Measurements from ENCODE around the gene SELENOV. TPM values are rescaled to one million over a fixed set of nuclear protein-coding genes. Genes with fewer than 3 reads are reported as not detected.

The SELENOV gene
- polyA plus RNA-seq, 6 donors from 2014 or later: not detected

DNA sequence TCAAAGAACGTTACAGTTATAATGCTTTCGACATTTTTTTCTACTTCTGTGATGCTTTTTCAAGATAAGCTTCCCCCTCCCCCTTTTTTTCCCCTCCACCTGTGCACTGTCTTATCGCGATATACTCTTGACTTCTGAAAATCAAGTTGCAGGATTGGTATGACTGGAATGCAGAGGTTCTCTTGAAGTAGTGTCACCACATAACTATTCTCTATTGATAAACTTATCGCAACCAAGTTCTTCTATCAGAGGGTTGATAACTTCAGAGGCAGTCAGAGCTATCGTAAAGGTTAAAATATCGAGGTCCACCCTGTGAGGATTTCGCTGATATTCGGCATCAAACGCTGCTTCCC is 24.2 kb downstream of the SELENOV start:
- Mint-ChIP-seq H3K27me3 (no peaks in the 10 kb centered on the region), H3K36me3 (no peaks in the 10 kb centered on the region), H3K9me3 (no peaks in the 10 kb centered on the region), H3K4me1 (peaks cover 35 to 50% (median 38%) of the 10 kb centered on the region in 3 donors), H3K4me3 (peak overlapping the region; percentile 86 to 97 (median 91)), H3K27ac (peak overlapping the region; percentile 63 to 93 (median 78))
- ATAC-seq (ENCODE audit: low read depth in 2 of 2): no peak
- no peak for DNase-seq

DNA sequence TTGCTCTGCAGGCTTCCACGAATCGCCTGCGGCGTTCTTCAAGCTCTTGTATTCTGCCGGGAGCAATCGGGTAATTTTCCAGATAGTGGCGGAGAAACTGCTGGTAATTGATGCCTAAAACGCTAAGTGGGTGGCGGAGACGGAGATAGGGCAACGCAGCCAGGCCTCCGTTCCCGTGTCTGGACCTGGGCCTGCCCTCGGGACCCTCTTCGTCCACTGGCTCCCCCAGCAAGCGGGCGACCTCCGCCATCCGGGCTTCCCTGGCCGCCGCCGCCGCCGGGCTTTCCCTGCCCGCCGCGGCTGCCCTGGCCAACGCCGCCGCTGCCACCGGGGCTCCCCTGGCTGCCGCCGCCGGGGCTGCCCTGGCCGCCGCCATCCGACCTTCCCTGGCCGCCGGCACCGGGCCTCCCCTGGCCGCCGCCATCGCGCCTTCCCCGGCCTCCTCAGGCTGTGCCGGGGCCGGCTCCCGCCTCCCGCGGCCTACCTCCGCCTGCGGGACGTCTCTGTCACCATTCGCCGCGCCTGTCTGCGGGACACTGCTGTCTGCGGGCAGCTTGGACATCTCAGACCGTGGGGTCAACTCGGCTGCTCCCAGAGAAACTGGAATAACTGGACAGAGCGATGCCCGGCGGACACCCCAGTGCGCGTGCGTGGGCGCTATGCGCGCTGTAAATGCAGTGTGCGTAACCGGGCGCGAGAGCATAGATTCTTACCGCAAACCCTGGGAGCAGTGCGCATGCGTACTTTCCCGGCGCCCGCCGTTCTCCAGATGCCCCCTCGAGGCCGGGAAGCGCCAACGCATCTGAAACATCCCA is 24.8 kb downstream of the SELENOV start, which contains the start of gene EID2:
EID2 (minus strand) TSS at position 644 of the 815 bp plus-strand sequence; CDS start at position 562, 82 bp downstream.
- H3K27ac Mint-ChIP-seq: peak within 1 kb of the TSS; percentile 88 to 98 (median 97)
- no peaks in the 10 kb centered on the region for H3K9me3 Mint-ChIP-seq
- no peaks in the 10 kb centered on the region for H3K36me3 Mint-ChIP-seq
- peak; percentile 90 to 91 for ATAC-seq (ENCODE audit: low read depth in 2 of 2)
- peak; percentile 88 for DNase-seq
- peaks cover 35 to 50% (median 38%) of the 10 kb centered on the region in 3 donors for H3K4me1 Mint-ChIP-seq
- H3K4me3 Mint-ChIP-seq: peak within 1 kb of the TSS; percentile 92 to 98 (median 96)
- no peaks in the 10 kb centered on the region for H3K27me3 Mint-ChIP-seq

DNA sequence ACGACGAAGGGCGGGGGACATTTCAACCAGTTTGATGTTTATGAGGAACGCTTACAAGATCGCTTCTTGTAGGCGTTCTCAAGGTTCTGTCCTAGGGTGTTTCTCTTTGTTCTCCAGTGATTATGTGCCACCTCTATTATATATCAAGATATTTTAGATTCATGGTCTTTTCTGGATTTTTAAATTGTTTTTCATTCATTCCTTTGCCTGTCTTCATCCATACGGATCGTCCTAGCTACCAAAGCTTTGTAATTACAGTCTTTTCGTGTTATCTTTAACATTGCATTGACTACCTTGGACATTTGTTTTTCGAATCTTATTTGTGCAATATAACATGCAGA is 25.4 kb downstream of the SELENOV start:
- peak overlapping the region; percentile 92 to 98 (median 96) for H3K4me3 Mint-ChIP-seq
- no peaks in the 10 kb centered on the region for H3K27me3 Mint-ChIP-seq
- peaks cover 35 to 50% (median 38%) of the 10 kb centered on the region in 3 donors for H3K4me1 Mint-ChIP-seq
- DNase-seq: no peak
- no peaks in the 10 kb centered on the region for H3K9me3 Mint-ChIP-seq
- peak overlapping the region; percentile 88 to 98 (median 97) for H3K27ac Mint-ChIP-seq
- ATAC-seq (ENCODE audit: low read depth in 2 of 2): no peak
- no peaks in the 10 kb centered on the region for H3K36me3 Mint-ChIP-seq

DNA sequence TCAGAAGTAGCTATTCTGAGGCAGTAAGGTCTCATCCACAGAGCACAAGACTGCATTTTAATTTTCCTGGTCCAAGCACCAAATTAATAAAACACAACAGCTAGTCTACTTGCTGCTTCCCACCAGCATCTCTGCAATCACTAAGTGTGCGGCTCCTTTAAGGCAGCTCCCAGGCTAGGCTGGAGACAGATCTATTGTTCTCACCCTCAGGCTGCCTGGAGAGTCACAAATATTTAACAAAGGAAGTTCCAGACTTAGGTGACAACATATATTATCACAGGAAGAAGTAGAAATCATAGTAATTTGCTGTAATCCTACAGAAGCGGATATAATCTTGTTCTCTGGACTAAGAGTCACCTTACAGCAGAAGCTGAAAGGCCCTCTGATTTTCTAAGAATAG is 27.3 kb downstream of the SELENOV start:
- DNase-seq (no peak), ATAC-seq (ENCODE audit: low read depth in 2 of 2) (no peak)
- Mint-ChIP-seq H3K4me1 (peaks cover 30 to 45% (median 34%) of the 10 kb centered on the region in 3 donors), H3K36me3 (no peaks in the 10 kb centered on the region), H3K27ac (peak overlapping the region in 5 of 6 donors; percentile 10 to 69 (median 33)), H3K9me3 (no peaks in the 10 kb centered on the region), H3K4me3 (peak overlapping the region in 5 of 8 donors; percentile 0 to 97 (median 5)), H3K27me3 (peaks cover 0 to 13% (median 4%) of the 10 kb centered on the region in 3 donors)

DNA sequence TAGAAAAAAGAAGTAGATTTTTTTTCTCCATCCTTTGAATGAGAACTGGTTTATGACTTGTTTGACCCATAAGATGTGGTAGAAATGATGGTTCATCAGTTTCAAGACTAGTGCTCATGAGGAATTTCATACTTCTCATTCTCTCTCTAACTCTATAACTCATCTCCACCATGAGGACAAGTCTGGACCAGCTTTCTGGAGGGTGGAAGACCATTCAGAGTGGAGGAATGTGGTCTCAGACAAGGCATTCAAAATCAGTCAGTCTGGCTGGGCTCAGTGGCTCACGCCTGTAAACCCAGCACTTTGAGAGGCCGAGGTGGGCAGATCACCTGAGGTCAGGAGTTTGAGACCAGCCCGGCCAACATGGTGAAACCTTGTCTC is 28.5 kb downstream of the SELENOV start:
- Mint-ChIP-seq H3K36me3 (no peaks in the 10 kb centered on the region), H3K27me3 (peaks cover 0 to 16% (median 7%) of the 10 kb centered on the region in 3 donors), H3K9me3 (no peaks in the 10 kb centered on the region), H3K4me1 (peaks cover 17 to 33% (median 30%) of the 10 kb centered on the region in 3 donors), H3K4me3 (no peak overlapping the region), H3K27ac (no peak overlapping the region)
- ATAC-seq (ENCODE audit: low read depth in 2 of 2) (no peak), DNase-seq (no peak)

DNA sequence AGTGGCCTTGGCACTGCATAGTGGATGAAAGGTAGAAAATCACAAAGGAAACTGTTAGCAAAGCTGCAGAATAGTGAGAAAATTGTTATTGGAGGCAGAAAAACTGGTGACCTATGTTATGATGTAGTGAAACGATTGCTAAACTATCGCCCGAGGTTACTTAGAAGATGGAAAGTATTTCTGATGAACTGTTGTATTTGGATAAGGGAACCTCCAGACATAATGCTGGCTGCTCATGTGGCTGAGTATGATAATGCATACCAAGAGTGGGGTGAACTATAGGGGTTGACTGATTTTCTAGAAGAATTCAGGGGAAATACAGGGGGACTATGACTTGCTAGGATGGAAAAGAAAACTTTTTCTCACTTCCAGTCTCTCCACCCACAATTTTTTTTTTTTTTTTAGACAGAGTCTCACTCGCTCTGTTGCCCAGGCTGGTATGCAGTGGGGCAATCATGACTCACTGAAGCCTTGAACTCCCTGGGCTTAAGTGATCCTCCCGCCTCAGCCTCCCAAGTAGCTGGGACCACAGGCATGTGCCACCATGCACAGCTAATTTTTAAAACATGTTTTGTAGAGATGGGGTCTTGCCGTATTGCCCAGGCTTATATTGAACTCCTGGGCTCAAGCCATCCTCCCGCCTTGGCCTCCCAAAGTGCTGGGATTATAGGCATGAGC is 29.4 kb downstream of the SELENOV start:
- no peak for DNase-seq
- no peak for ATAC-seq (ENCODE audit: low read depth in 2 of 2)
- peaks cover 0 to 16% (median 14%) of the 10 kb centered on the region in 3 donors for H3K27me3 Mint-ChIP-seq
- peaks cover 10 to 25% (median 21%) of the 10 kb centered on the region in 3 donors for H3K4me1 Mint-ChIP-seq
- H3K27ac Mint-ChIP-seq: peak overlapping the region in 1 of 6 donors; percentile 18
- no peaks in the 10 kb centered on the region for H3K9me3 Mint-ChIP-seq
- H3K4me3 Mint-ChIP-seq: no peak overlapping the region
- H3K36me3 Mint-ChIP-seq: no peaks in the 10 kb centered on the region

DNA sequence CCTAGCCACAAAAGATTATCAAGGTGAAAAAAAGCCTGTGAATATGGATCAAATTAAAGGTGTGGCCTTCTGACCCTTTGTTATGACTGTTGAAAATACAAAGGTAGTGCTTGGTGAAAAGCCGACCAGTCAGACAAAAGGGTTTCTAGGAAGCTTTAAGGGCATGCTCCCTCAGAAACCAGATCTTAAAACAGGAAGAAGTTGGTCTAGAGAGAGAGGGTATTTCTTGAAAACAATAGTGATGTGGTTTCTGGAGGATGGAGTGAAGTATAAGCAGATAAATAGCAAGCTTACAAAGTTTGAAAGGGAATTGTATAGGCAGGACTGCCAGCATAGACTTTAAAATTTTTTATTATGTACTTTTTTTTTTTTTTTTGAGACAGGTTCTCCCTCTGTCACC is 30.0 kb downstream of the SELENOV start:
- H3K36me3 Mint-ChIP-seq: no peaks in the 10 kb centered on the region
- peak overlapping the region in 1 of 6 donors; percentile 18 for H3K27ac Mint-ChIP-seq
- H3K27me3 Mint-ChIP-seq: peaks cover 0 to 17% (median 16%) of the 10 kb centered on the region in 3 donors
- H3K9me3 Mint-ChIP-seq: no peaks in the 10 kb centered on the region
- DNase-seq (no peak), ATAC-seq (ENCODE audit: low read depth in 2 of 2) (no peak)
- no peak overlapping the region for H3K4me3 Mint-ChIP-seq
- peaks cover 10 to 24% (median 21%) of the 10 kb centered on the region in 3 donors for H3K4me1 Mint-ChIP-seq

DNA sequence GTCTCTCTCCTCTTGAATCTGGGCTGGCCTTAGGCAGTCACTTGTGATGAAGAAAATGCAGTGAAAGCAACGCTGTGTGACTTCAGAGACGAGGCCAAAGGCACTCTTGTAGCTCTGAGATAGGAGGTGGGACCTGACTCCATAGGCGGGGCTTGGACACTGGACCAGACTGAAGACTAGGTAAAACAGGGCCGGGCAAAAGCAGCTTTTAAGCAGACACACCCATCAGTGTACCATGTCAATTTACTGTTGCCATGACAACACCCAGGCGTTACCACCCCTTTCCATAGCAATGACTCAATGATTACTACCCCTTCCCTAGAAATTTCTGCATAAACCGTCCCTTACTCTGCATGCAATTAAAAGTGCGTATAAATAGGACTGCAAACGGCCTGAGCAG is 31.7 kb downstream of the SELENOV start:
- Mint-ChIP-seq H3K27me3 (peaks cover 0 to 17% (median 16%) of the 10 kb centered on the region in 3 donors), H3K36me3 (no peaks in the 10 kb centered on the region), H3K9me3 (no peaks in the 10 kb centered on the region), H3K4me3 (no peak overlapping the region), H3K4me1 (peaks cover 8 to 16% (median 11%) of the 10 kb centered on the region in 3 donors), H3K27ac (no peak overlapping the region)
- DNase-seq: no peak
- ATAC-seq (ENCODE audit: low read depth in 2 of 2): no peak

DNA sequence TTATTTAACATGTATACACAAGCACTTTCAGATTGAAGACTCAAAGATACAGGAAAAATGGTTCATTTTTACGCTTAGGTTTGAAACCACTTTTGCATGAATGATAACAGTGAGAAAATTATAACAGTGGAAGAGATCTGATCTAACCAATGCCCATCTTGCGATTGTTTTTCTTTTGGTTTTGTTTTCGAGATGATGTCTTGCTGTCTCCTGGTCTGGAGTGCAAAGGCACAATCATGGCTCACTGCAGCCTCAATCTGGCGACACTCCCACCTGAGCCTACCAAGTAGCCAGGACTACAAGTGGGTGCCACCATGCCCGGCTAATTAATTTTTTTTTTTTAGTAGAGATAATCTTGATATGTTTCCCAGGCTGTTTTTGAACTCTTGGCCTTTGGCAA is 35.3 kb downstream of the SELENOV start:
- DNase-seq (no peak), ATAC-seq (ENCODE audit: low read depth in 2 of 2) (no peak)
- H3K4me3 Mint-ChIP-seq: no peak overlapping the region
- no peaks in the 10 kb centered on the region for H3K36me3 Mint-ChIP-seq
- peaks cover 0 to 17% (median 16%) of the 10 kb centered on the region in 3 donors for H3K27me3 Mint-ChIP-seq
- peaks cover 11 to 20% (median 15%) of the 10 kb centered on the region in 3 donors for H3K4me1 Mint-ChIP-seq
- H3K9me3 Mint-ChIP-seq: no peaks in the 10 kb centered on the region
- H3K27ac Mint-ChIP-seq: no peak overlapping the region

DNA sequence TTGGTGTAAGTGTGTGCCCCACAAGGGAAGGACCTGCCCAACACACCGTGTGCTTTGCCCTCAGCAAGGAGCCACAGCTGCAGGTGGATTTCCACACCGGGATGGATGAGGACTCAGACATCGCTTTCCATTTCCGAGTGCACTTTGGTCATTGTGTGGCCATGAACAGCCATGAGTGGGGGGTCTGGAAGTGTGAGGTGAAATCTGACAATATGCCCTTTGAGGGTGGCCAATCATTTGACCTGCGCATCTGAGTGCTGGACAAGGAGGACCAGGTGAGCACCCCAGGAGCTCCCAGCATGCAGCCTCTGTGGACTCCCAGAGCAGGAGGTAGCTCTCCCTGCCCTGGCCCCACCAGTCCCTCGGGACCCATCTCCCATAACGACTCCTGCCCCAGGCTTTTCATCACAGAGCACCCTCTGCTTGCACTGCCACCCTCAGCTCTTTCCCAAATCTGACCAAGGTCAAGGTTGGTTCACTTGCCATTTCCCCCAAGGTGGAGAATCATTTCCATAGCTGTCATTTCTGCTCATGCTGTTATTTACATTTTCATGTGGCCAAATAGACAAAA is 38.2 kb downstream of the SELENOV start:
- H3K27ac Mint-ChIP-seq: no peak overlapping the region
- DNase-seq: no peak
- H3K36me3 Mint-ChIP-seq: no peaks in the 10 kb centered on the region
- peaks cover 0 to 11% (median 0%) of the 10 kb centered on the region in 3 donors for H3K27me3 Mint-ChIP-seq
- no peaks in the 10 kb centered on the region for H3K9me3 Mint-ChIP-seq
- no peak for ATAC-seq (ENCODE audit: low read depth in 2 of 2)
- H3K4me1 Mint-ChIP-seq: peaks cover 16 to 32% (median 19%) of the 10 kb centered on the region in 3 donors
- H3K4me3 Mint-ChIP-seq: no peak overlapping the region

DNA sequence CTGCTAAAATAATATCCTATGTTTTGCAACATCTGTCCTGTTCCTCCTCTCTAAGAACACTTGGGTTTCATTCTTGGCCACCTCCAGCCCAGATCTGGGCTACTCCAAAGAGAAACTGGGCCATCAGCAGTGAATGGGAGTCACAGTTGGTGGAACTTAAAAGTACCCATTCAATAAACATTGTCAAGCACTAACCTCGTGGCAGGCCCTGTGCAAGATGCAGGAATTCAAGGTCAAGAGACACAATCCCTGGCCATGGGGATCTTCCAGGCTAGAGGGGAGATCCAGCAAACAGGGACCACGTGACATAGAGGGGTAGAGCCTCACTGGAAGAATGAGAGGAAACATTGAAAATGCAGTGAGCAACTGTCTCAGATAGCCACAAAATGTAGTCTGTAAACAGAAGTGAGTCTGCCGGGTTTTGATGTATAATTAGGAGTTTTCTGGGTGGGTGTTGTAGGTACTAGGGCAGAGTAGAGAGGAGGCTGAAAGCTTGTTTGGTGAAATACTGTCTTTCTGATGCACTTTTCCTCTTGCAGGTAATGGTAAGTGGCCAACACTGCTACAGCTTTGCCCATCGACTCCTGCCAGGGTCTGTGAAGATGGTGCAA is 39.9 kb downstream of the SELENOV start:
- peaks cover 25 to 40% (median 28%) of the 10 kb centered on the region in 3 donors for H3K4me1 Mint-ChIP-seq
- H3K36me3 Mint-ChIP-seq: no peaks in the 10 kb centered on the region
- no peaks in the 10 kb centered on the region for H3K9me3 Mint-ChIP-seq
- H3K27me3 Mint-ChIP-seq: peaks cover 0 to 4% (median 0%) of the 10 kb centered on the region in 3 donors
- peak overlapping the region in 1 of 6 donors; percentile 71 for H3K27ac Mint-ChIP-seq
- ATAC-seq (ENCODE audit: low read depth in 2 of 2) (no peak), DNase-seq (no peak)
- no peak overlapping the region for H3K4me3 Mint-ChIP-seq

DNA sequence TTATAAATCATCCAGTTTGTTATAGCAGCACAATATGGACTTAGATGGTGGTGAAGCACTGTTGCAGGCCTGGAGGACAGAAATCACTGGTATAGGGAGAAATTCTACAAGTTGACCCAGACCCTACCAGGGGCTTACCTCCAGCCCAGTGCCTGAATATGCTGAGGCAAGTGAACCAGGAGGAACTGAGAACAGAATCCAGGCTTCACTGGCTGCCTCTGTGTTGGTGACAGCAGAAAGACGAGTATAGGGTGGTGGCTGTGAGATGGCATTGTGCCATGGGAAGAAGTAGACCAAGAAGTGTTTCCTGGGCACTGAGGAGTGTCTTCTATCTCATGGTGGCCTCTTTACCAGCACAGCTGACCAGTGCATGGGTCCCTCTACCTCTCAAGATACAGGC is 40.9 kb downstream of the SELENOV start:
- H3K4me3 Mint-ChIP-seq: no peak overlapping the region
- no peaks in the 10 kb centered on the region for H3K9me3 Mint-ChIP-seq
- no peak for ATAC-seq (ENCODE audit: low read depth in 2 of 2)

More for the DNA sequence above, 40.9 kb downstream of the SELENOV start:
- no peaks in the 10 kb centered on the region for H3K36me3 Mint-ChIP-seq
- H3K27ac Mint-ChIP-seq: no peak overlapping the region
- peaks cover 25 to 40% (median 28%) of the 10 kb centered on the region in 3 donors for H3K4me1 Mint-ChIP-seq
- peaks cover 0 to 4% (median 0%) of the 10 kb centered on the region in 3 donors for H3K27me3 Mint-ChIP-seq
- DNase-seq: no peak

All from naive B cell (primary cell).